Ascending aorta (tissue), 2 donors: Measurements from ENCODE around the gene TULP3. TPM values are rescaled to one million over a fixed set of nuclear protein-coding genes. Genes with fewer than 3 reads are reported as not detected.
A peak's percentile ranks its signal among the peaks of the same experiment; 100 is the strongest.

Source experiments
- DNase-seq, 2 donors: peaks; one replicate each; pipeline ENCODE4 v3.0.0-alpha.2; 2019; ENCODE audit warnings: low spot score in 2 of 2
- H3K27ac ChIP-seq, 2 donors: fragments of 200-600 bp; sonication (generic); one replicate each; pipeline ENCODE4 v1.5.1; 2016 to 2017; ENCODE audit warnings: mild to moderate bottlenecking in 1 of 2
- H3K27me3 ChIP-seq: fragments of 200-600 bp; sonication (generic); one replicate; pipeline ENCODE4 v1.5.1; 2017
- H3K36me3 ChIP-seq, 2 donors: fragments of 200-600 bp; sonication (generic); one replicate each; pipeline ENCODE4 v1.5.1; 2016
- H3K4me1 ChIP-seq, 2 donors: fragments of 200-600 bp; sonication (generic); one replicate each; pipeline ENCODE4 v1.5.1; 2016 to 2017; ENCODE audit warnings: mild to moderate bottlenecking in 1 of 2
- H3K4me3 ChIP-seq, 2 donors: fragments of 200-600 bp; sonication (generic); one replicate each; pipeline ENCODE4 v1.5.1; 2016 to 2017; ENCODE audit warnings: mild to moderate bottlenecking in 1 of 2
- H3K9me3 ChIP-seq, 2 donors: fragments of 200-600 bp; sonication (generic); one replicate each; pipeline ENCODE4 v1.5.1; 2016
- intact Hi-C: fragments of 100-400 bp; cut with DNase I; formaldehyde crosslinking; loops from one replicate; pipeline ENCODE4 v1.15.1; 2023
- total RNA-seq: library from RNA; depleted of rRNA; stranded (reverse); fragments of >200 nt; gene quantifications from one replicate; pipeline ENCODE4 v1.1.0, GENCODE V29; 2016
- TF ChIP-seq, protein P1 (sequence below), 3 experiments: fragments of 200-600 bp in 2 of 3; fragments of 450-650 bp in 1 of 3; sonication (generic) in 2 of 3; IDR thresholded peaks; one replicate each; pipeline ENCODE4 v1.5.1; 2016 to 2019; ENCODE audit warnings: antibody characterized with exemption in 3 of 3, mild to moderate bottlenecking in 1 of 3, moderate library complexity in 1 of 3

TULP3 gene
- total RNA-seq, 1 donor from 2014 or later: 24.8 TPM

DNA sequence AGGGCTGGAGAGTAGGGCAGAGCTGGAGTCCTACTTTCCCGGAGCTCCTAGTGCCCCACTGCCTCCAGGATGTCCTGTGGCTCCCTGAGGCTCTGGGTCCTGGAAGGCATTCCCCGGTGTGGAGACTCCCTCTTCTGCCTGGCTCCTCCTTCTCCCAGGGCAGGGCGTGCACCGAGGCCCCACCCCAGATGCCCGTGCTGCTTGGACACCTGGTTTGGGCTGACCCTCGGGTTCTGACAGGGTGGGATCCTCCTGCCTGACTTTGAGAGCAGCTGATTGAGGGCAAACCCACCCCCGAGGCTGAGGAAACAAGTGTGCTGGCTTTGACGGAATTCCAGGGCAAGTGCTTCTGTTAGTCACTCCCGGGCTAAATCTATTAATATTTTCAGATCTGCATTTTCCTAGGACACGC is 83.9 kb downstream of the TULP3 start:
- intact Hi-C loops: no loop called here
- peaks cover 0 to under 1% of the 10 kb centered on the region in 2 donors for H3K36me3 ChIP-seq
- H3K9me3 ChIP-seq: no peaks in the 10 kb centered on the region
- H3K4me3 ChIP-seq: peak overlapping the region in 1 of 2 donors; percentile 31
- H3K4me1 ChIP-seq: peaks cover 0 to 2% of the 10 kb centered on the region in 2 donors
- no peak for DNase-seq
- TF ChIP-seq, protein P1, sequence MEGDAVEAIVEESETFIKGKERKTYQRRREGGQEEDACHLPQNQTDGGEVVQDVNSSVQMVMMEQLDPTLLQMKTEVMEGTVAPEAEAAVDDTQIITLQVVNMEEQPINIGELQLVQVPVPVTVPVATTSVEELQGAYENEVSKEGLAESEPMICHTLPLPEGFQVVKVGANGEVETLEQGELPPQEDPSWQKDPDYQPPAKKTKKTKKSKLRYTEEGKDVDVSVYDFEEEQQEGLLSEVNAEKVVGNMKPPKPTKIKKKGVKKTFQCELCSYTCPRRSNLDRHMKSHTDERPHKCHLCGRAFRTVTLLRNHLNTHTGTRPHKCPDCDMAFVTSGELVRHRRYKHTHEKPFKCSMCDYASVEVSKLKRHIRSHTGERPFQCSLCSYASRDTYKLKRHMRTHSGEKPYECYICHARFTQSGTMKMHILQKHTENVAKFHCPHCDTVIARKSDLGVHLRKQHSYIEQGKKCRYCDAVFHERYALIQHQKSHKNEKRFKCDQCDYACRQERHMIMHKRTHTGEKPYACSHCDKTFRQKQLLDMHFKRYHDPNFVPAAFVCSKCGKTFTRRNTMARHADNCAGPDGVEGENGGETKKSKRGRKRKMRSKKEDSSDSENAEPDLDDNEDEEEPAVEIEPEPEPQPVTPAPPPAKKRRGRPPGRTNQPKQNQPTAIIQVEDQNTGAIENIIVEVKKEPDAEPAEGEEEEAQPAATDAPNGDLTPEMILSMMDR (IDR thresholded peaks at IDR 0.05): no peak
- no peaks in the 10 kb centered on the region for H3K27me3 ChIP-seq
- H3K27ac ChIP-seq: peak overlapping the region in 1 of 2 donors; percentile 39

DNA sequence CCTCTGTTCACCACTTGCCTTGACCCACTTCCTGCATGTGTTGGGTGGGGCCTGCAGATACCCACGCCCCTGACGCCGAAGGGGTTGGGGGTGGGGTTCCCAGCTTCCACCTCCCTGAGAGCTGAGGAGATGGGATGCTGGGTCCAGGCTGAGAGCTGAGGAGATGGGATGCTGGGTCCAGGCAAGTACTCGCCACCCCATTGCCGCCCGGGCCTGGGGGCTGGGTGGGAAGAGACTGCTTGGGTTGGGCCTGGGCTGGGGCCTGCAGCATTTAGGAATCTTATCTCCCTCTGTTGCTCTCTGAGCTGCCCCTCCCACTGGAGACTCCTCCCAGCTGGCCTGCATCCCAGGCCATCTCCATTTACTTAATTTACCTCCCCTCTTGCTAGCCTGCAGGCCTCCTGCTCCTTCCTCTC is 85.9 kb downstream of the TULP3 start:
- Histone ChIP-seq H3K4me3 (no peak overlapping the region), H3K27ac (no peak overlapping the region), H3K9me3 (no peaks in the 10 kb centered on the region), H3K27me3 (no peaks in the 10 kb centered on the region), H3K4me1 (peaks cover 0 to 2% of the 10 kb centered on the region in 2 donors), H3K36me3 (peaks cover 0 to 4% of the 10 kb centered on the region in 2 donors)
- TF ChIP-seq, protein P1 (IDR thresholded peaks at IDR 0.05): no peak
- no peak for DNase-seq
- intact Hi-C loops: no loop called here

DNA sequence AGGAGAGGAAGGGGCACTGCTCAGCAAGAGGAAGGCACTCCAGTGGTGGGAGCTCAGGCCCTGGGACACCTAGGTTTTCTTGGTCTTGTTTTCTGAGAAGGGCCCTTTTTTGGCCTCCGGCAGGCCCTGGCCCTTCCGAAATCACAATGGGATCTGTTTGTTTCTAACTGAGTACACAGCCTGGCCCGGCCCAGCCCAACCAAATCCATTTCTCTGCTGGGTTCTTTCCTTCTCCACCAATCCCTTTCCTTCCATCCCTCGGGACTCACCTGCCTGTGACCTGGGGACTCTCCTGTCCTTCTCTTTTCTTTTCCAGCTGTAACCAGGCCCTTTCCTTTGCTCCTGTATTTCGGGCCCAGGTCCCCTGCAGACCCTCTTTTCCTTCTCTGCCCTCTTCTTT is 87.1 kb downstream of the TULP3 start:
- Histone ChIP-seq H3K9me3 (no peaks in the 10 kb centered on the region), H3K27ac (no peak overlapping the region), H3K4me3 (no peak overlapping the region), H3K36me3 (peaks cover 0 to 4% of the 10 kb centered on the region in 2 donors), H3K4me1 (peaks cover 0 to 2% of the 10 kb centered on the region in 2 donors), H3K27me3 (no peaks in the 10 kb centered on the region)
- TF ChIP-seq, protein P1 (IDR thresholded peaks at IDR 0.05): no peak
- DNase-seq: no peak
- intact Hi-C loops: no loop called here

DNA sequence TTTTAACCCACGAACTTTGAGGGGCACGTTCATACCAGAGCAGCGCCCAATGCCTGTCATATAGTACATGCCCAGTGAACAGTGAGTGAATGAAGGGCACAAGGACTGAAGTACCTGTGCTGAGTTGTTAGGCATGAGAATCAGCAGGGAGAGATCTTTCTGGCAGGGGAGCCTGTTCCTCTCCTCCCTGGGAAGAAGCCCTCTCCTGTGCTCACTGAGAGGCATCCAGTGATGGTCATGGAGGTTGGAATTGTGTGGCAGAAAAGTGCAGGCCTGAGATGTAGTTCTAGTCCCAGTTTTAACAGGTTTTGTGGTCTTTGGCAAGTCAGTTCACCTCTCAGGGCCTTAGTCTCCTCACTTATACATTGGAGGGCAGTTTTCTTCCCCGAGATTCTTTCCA is 89.1 kb downstream of the TULP3 start:
- peaks cover 0 to 4% of the 10 kb centered on the region in 2 donors for H3K36me3 ChIP-seq
- no peaks in the 10 kb centered on the region for H3K4me1 ChIP-seq
- no peak for DNase-seq
- no peaks in the 10 kb centered on the region for H3K27me3 ChIP-seq
- no peak overlapping the region for H3K27ac ChIP-seq
- TF ChIP-seq, protein P1 (IDR thresholded peaks at IDR 0.05): no peak
- H3K4me3 ChIP-seq: no peak overlapping the region
- intact Hi-C loops: no loop called here
- H3K9me3 ChIP-seq: no peaks in the 10 kb centered on the region

DNA sequence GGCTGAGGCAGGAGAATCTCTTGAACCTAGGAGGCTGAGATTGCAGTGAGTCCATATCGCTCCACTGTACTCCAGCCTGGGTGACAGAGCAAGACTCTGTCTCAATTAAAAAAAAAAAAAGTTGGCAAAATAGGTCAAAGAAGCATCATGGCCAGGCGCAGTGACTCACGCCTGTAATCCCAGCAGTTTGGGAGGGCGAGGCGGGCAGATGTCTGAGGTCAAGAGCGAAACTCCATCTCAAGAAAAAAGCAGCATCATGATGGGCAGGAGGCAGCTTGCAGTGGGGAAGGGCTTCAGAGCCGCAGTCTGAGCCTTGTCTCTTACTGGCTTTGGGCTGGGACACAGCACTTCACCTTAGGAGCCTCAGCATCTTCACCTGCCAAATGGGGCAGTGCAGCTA is 89.9 kb downstream of the TULP3 start:
- no peak for DNase-seq
- no peak overlapping the region for H3K4me3 ChIP-seq
- no peaks in the 10 kb centered on the region for H3K4me1 ChIP-seq
- H3K27ac ChIP-seq: no peak overlapping the region
- H3K9me3 ChIP-seq: no peaks in the 10 kb centered on the region
- H3K36me3 ChIP-seq: peaks cover 0 to 4% of the 10 kb centered on the region in 2 donors
- no peaks in the 10 kb centered on the region for H3K27me3 ChIP-seq
- TF ChIP-seq, protein P1 (IDR thresholded peaks at IDR 0.05): no peak
- intact Hi-C loops: no loop called here

DNA sequence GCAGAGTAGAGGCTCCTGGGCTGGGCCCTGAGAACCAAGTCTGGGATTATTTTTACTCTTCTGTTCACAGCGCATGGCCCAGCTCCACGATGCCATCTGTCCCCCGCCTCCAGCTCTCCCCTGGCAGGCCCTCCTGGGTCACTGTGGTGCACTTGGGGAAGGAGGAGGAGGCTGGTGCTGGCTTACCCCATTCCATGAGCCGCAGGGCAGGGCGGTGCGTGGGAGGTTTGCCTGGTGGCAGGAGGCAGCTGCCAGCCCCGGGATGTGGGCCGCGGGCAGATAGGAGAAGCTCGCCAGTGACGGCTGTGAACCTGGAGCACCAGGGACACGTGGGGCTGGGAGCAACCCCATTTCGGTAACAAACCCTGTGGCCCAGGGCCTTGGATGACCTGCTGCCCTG is 91.7 kb downstream of the TULP3 start:
- TF ChIP-seq, protein P1 (IDR thresholded peaks at IDR 0.05): no peak
- Histone ChIP-seq H3K27ac (no peak overlapping the region), H3K27me3 (no peaks in the 10 kb centered on the region), H3K4me1 (no peaks in the 10 kb centered on the region), H3K9me3 (no peaks in the 10 kb centered on the region), H3K4me3 (no peak overlapping the region), H3K36me3 (peaks cover 0 to 4% of the 10 kb centered on the region in 2 donors)
- intact Hi-C loops: no loop called here
- no peak for DNase-seq
